ENCODE data around the gene TMEM229A. TPM values are rescaled to one million over a fixed set of nuclear protein-coding genes. Genes with fewer than 3 reads are reported as not detected.

TMEM229A gene
- polyA plus RNA-seq, 3 donors, result not detected

DNA sequence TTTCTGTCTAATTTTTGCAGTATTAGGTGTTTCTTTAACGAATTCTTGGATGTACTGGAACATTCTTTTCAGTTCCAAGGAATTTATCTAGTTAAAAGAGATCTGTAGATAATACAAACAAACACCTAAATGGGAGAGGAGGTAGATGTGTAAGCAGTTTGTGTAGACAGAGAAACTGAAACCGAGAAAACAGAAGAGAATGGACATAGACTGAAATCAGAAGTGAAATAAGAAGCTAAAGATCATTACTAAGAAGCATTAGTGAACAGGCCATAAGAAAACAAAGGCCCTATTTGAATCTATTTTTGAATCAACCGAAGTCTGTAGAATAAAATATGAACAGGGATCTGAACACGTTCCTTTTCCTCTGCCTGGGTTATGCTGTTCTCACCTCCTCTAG is 26.5 kb upstream of the TMEM229A start:
- no peaks in the 10 kb centered on the region for H3K4me1 ChIP-seq (ENCODE audit: control insufficient read depth in 1 of 2, insufficient read depth in 2 of 2, low read length in 2 of 2)
- TF ChIP-seq, protein P1, sequence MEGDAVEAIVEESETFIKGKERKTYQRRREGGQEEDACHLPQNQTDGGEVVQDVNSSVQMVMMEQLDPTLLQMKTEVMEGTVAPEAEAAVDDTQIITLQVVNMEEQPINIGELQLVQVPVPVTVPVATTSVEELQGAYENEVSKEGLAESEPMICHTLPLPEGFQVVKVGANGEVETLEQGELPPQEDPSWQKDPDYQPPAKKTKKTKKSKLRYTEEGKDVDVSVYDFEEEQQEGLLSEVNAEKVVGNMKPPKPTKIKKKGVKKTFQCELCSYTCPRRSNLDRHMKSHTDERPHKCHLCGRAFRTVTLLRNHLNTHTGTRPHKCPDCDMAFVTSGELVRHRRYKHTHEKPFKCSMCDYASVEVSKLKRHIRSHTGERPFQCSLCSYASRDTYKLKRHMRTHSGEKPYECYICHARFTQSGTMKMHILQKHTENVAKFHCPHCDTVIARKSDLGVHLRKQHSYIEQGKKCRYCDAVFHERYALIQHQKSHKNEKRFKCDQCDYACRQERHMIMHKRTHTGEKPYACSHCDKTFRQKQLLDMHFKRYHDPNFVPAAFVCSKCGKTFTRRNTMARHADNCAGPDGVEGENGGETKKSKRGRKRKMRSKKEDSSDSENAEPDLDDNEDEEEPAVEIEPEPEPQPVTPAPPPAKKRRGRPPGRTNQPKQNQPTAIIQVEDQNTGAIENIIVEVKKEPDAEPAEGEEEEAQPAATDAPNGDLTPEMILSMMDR (IDR thresholded peaks at IDR 0.05), result no peak
- H3K36me3 Mint-ChIP-seq, result no peaks in the 10 kb centered on the region
- WGBS (ENCODE audit: insufficient coverage), result no CpG with 5 or more reads among the region's 4 CpGs
- peaks cover 0 to under 1% of the 10 kb centered on the region in 2 donors for H3K9me3 ChIP-seq (replicated peaks in 1 of 2; ENCODE audit: control insufficient read depth in 1 of 2, insufficient read depth in 1 of 2, low read length in 2 of 2)
- H3K4me2 ChIP-seq (replicated peaks; ENCODE audit: extremely low read depth, low read length, poor library complexity, severe bottlenecking), result no peak overlapping the region
- H3K36me3 ChIP-seq (replicated peaks in 1 of 2; ENCODE audit: control insufficient read depth in 1 of 2, insufficient read depth in 2 of 2, low read length in 2 of 2), result no peaks in the 10 kb centered on the region
- H3K79me2 ChIP-seq (ENCODE audit: insufficient read depth, low read length), result no peaks in the 10 kb centered on the region
- no peak overlapping the region for H3K9ac ChIP-seq (ENCODE audit: insufficient read depth, low read length, poor library complexity, severe bottlenecking)
- peaks cover 0 to 1% (median 0%) of the 10 kb centered on the region in 3 donors for H3K27me3 Mint-ChIP-seq (ENCODE audit: low read depth in 3 of 3)
- H3K27me3 ChIP-seq (ENCODE audit: control insufficient read depth in 2 of 2, insufficient read depth in 2 of 2, low read length in 2 of 2), result no peaks in the 10 kb centered on the region
- DNase-seq, result no peak
- no peak overlapping the region for H3K27ac Mint-ChIP-seq
- no peak overlapping the region for H2AFZ ChIP-seq (ENCODE audit: insufficient read depth, low read depth, low read length, poor library complexity, severe bottlenecking)
- H3K4me3 Mint-ChIP-seq, result no peak overlapping the region
- H4K20me1 ChIP-seq (ENCODE audit: insufficient read depth, low read length), result no peaks in the 10 kb centered on the region
- H3K4me3 ChIP-seq (replicated peaks in 1 of 3; ENCODE audit: low read depth in 2 of 3, low read length in 3 of 3), result no peak overlapping the region
- H3K27ac ChIP-seq (ENCODE audit: low read depth in 1 of 2, low read length in 2 of 2), result no peak overlapping the region
- peaks cover 0 to 6% (median 2%) of the 10 kb centered on the region in 7 donors for H3K9me3 Mint-ChIP-seq
- intact Hi-C loops (cut with micrococcal nuclease), result no loop called here
- H3K4me1 Mint-ChIP-seq, result no peaks in the 10 kb centered on the region

DNA sequence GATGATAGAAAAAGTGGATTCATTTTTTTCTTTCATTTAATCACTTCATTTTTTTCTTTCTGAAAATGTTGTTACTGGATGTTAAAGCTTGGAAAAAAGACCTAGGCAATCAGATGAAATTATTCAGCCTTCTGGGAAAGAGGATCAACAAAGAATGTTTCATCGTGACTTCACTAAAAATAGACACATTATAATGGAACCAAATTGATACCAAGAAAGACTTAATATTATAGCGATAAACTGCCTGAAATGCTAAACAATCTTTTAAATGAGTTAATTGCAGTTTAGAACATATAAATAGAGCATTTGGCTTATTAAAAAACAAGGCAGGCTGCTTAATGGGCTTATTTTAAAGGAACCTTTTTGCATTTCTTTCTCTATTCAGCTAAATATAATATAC is 25.6 kb upstream of the TMEM229A start:
- no peaks in the 10 kb centered on the region for H3K36me3 Mint-ChIP-seq
- no peaks in the 10 kb centered on the region for H3K27me3 ChIP-seq (ENCODE audit: control insufficient read depth in 2 of 2, insufficient read depth in 2 of 2, low read length in 2 of 2)
- H3K4me1 Mint-ChIP-seq, result no peaks in the 10 kb centered on the region
- DNase-seq, result no peak
- no peak overlapping the region for H3K4me3 Mint-ChIP-seq
- no peak overlapping the region for H3K9ac ChIP-seq (ENCODE audit: insufficient read depth, low read length, poor library complexity, severe bottlenecking)
- no peak overlapping the region for H3K27ac ChIP-seq (ENCODE audit: low read depth in 1 of 2, low read length in 2 of 2)
- TF ChIP-seq, protein P1 (IDR thresholded peaks at IDR 0.05), result no peak
- no peak overlapping the region for H3K4me3 ChIP-seq (replicated peaks in 1 of 3; ENCODE audit: low read depth in 2 of 3, low read length in 3 of 3)
- intact Hi-C loops (cut with micrococcal nuclease), result no loop called here
- no CpG with 5 or more reads among the region's 2 CpGs for WGBS (ENCODE audit: insufficient coverage)
- H3K9me3 Mint-ChIP-seq, result peaks cover 0 to 6% (median 2%) of the 10 kb centered on the region in 7 donors
- no peaks in the 10 kb centered on the region for H3K36me3 ChIP-seq (replicated peaks in 1 of 2; ENCODE audit: control insufficient read depth in 1 of 2, insufficient read depth in 2 of 2, low read length in 2 of 2)
- H3K79me2 ChIP-seq (ENCODE audit: insufficient read depth, low read length), result no peaks in the 10 kb centered on the region
- H3K4me2 ChIP-seq (replicated peaks; ENCODE audit: extremely low read depth, low read length, poor library complexity, severe bottlenecking), result no peak overlapping the region
- no peaks in the 10 kb centered on the region for H4K20me1 ChIP-seq (ENCODE audit: insufficient read depth, low read length)
- H3K27ac Mint-ChIP-seq, result no peak overlapping the region
- H3K9me3 ChIP-seq (replicated peaks in 1 of 2; ENCODE audit: control insufficient read depth in 1 of 2, insufficient read depth in 1 of 2, low read length in 2 of 2), result no peaks in the 10 kb centered on the region
- H3K27me3 Mint-ChIP-seq (ENCODE audit: low read depth in 3 of 3), result peaks cover 0 to 1% (median 0%) of the 10 kb centered on the region in 3 donors
- no peak overlapping the region for H2AFZ ChIP-seq (ENCODE audit: insufficient read depth, low read depth, low read length, poor library complexity, severe bottlenecking)
- no peaks in the 10 kb centered on the region for H3K4me1 ChIP-seq (ENCODE audit: control insufficient read depth in 1 of 2, insufficient read depth in 2 of 2, low read length in 2 of 2)
